Stimulated activated CD8-positive, alpha-beta memory T cell treated with anti-CD3 and anti-CD28 coated beads, Interleukin-12 subunit alpha, Interleukin-12 subunit beta, amount 100 ng/mL, for 1 hour (primary cell): Measurements from ENCODE around the gene PKP2.
"Not testable (repeated sequence)": the region's sequence is repeated elsewhere in the genome, so short reads cannot be mapped to it uniquely, and the experiment has no call there.

Experiments
- DNase-seq: peaks from one replicate; pipeline ENCODE4 v3.0.0-alpha.2; 2020; ENCODE audit warnings: low read depth

PKP2 gene

DNA sequence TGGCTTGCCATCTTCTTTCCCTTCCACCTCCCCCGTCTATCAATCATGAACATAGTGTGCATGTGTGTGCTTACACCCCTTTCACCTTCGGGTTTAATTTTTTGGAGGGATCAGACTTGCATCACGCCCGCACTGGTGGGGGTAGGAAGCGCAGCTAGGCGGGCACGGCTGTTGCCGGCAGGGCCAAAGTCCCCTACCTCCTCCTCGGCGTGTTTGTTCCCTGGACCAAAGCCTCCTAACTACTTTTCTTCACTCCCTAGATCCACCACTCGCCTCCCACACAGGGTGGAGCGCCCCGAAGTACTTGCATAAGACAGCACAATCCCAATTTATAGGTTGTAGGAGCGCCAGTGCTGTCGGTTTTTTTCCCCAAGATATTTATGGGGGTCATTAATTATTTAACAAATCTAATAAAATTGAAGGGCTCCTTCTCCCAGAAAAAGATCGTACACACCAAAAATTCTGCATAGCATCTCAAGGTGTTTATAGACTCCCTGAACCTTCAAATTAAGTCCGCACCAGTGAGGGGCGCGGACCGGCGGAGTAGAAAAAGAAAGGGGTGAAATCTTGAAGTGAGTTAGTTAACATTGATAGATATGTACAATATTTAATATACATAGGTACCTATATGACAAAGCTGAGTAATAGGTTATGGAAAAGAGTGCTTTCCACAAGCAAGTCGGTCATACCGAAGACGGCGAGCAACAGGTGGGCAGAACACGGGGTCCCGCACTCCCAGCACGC, 717 bp downstream of the PKP2 start:
- no peak for DNase-seq

DNA sequence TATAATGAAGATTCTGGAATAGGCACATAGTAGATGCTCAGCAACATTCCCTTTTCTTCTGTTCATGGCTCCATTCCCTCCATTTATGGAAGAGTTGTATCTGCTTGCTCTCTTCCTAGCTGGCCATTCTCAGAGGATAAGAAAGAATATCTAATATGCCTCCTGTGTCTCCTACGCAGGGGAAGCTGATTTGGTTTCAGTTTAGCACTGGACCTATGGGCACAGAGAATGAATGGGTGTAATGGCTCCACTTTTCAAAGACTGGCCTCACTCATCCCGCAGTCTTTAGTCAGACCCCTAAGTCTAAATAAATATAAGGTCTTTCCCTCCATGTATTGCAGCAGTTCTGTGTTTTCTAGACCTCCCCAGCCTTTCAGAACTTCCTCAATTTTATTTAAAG, 2.0 kb downstream of the PKP2 start:
- no peak for DNase-seq

DNA sequence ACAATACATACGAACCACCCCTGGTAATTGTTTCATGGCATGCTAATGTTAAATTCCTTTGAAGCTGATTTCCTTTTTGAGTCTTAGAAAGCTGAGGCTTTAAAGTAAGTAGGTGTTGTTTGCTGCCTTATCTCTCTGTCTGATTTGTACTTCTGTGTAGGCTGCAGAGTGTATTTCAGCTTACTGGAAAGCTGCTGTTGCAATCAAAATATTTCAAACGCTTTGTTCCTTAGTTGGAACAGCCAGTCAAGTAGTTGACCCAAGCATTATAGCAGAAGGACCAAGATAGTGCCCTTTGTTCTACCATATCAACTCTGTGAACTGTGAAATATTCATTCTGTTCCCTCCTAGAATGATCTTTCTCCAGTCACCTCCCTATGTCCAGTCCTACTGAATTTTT, 3.1 kb downstream of the PKP2 start:
- no peak for DNase-seq

DNA sequence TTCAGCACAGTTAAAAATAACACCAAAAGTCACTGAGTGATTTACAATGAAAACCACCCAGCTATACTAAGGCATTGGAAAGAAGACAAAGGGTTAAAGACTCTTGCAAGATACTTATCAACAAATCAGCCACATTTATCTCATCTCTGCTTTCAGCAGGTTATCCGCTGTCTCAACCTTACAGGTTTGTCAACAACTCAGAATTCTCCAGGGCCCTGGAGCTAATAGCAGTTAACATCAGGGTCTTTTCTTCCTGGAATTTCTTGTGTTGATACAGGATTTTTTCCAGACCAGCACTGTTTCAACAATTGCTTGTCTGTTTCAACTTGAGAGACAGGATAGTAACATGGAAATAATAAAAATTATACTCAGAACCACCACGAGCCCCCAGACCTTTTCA, 3.5 kb downstream of the PKP2 start:
- no peak for DNase-seq

DNA sequence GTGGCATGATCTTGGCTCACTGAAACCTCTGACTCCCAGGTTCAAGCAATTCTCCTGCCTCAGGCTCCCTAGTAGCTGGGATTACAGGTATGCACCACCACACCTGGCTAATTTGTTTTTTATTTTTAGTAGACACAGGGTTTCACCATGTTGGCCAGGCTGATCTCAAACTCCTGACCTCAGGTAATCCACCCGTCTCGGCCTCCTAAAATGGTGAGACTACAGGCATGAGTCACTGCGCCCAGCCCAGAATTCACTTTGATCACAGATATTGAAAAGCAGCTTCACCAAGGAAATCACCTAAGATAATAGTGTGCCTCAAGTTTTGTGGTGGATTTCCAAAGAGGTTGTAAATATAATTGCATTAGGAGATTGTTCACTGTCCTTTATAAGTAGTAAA, 4.2 kb downstream of the PKP2 start:
- DNase-seq = not testable (repeated sequence)

DNA sequence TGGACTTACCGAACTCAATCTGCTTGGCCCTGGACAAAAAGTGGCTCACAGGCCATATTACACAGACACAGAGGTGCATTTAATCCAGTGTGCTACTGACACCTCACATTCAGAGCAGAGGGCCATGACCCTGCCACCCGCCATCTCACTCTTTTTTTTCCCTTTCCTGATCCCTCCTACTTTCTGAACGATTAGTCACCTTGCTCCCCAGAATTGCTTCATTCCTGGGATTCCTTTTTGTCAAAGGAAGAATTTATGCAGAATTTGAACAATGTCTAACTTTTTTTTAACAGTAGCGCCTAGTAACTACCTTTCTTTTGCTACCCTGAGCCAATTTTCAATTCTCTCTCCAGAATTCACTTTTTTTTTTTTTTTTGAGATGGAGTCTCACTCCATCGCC, 4.6 kb downstream of the PKP2 start:
- DNase-seq = no peak

DNA sequence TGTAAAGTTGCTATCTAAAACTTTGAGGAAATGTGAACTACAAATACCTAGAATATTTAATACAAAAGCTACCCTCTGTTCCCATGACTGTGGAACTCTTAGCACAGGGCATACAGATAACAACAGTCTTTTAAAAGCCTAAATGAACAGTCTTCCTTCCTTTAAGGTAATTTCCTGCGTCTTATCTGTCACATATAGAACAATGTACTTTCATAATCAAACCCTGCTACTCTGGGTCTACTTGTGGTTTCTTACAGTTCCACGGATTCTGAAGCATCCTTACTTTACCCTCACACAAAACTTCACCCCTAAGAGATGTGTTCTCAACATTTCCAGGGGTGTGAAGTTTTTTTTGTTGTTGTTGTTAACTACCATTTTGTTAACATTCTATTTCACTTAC, 5.1 kb downstream of the PKP2 start:
- DNase-seq = no peak

DNA sequence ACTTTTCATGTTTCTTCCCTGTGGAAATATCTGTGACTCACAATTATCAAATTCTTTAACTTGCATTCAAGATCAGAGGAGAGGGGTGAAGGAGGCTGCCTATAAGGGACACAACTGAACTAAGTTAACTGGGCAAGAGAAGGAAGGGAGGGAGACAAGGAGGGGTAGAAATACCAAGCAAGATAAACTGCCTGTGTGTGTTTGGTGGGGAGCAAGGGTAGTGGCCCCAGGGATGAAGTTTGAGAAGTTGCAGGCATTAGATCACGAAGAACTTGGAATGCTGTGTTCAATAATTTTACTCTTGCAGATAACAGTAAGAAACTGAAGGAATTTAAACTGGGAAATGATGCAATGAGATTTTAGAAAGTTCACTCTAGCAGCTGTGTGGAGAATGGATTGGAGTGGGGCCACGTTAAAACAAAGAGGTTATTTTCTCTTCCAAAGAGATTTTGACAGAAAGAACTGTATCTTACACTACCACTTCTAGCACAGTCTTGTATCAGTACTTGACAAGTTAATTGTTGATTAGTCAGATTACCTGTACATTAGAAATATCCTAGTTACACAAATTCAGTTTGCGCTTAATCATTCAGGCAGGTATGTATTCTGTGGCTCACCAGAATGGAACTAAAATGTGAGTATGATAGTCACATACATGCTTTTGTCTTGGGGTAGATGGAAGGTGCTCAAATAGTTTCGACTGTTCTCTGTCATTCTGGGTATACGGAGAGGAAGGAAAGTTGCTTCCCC, 7.4 kb downstream of the PKP2 start:
- DNase-seq = no peak

DNA sequence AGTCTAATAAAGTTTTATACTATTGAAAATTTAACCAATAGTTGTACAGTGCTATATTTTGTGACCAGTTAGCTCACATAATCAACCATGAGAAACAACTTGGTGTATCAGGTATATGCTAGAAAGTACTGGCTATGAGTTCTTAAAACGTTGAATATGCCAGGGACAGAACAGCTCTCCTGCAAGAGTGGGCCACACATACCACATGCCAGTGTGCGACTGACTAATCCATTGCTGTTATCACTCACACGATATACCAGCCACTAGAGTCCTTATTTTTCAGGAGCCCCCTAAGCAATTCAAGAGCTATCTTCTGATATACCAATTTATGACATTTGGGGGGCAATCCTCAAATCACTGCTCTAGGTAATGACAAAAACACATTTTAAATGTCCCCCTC, 9.5 kb downstream of the PKP2 start:
- no peak for DNase-seq

DNA sequence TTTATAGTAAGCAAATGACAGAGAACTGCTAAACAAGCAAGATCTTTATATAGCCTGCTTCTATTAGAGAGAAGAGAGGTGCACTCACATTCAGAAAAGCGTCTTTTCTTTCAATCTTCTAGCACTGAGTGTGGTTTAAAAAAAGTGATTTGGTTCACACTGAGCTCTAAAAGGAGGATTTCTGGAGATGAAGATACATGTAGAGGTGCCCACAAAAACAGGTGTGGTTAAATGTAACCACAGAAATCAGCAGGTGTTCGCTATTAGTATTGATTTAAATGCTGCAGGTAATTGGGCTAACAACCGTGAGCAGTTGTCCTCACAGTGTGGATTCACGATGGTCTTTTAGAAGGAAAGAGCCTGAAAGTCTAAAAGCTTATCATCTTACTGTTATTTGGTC, 10.7 kb downstream of the PKP2 start:
- DNase-seq = no peak

DNA sequence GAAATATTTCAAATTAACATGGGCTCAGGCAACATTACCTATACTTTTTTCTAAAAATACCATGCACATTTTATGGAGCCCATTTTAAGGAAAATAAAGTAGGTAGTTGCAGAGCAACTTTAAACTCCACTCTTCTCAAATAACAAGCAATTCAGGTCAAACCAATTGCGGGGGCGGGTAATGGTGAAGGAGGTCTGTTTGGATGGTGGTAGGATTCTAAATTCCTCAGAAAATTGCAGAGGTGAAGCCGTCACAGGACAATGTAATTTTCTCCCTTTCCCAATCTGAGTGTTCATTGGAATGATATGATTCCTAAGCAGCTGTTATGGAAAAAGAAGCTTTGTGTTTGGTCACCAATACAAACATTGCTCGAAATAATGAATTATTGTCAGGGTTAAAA, 11.6 kb downstream of the PKP2 start:
- DNase-seq = no peak

DNA sequence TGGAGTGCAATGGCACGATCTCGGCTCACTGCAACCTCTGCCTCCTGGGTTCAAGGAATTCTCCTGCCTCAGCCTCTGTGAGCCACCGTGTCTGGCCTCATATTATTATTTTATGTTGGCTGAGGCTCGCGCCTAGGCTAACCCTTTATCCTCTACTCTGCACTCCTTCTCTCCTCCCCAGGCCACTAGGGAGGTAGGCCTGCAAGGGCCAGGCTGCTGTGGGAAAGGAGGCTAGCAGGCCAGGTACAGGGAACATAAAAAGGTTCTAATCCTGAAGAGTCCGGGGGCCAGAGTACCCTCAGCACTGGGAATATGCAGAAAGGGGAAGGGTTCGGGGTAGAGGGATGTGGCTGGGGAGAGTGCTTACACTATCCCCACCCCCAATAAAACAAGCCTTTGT, 14.9 kb downstream of the PKP2 start:
- no peak for DNase-seq

DNA sequence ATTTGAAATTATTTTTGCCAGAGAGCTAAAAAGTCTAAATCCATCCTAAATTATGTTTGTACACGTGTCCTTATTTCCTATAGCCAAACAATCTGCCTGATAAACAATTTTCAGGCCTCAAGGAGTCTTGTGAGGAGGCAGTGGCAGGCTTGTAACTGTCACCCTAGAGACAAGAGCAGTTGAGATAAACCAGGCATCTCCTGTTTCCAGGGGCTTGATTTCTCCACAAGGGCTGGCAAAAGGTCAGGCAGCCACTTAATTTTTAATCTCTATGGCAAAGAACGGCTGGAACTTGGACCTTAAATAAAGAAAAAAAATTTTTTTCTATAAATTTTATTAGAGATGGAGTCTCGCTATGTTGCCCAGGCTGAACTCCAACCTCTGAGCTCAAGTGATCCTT, 15.5 kb downstream of the PKP2 start:
- no peak for DNase-seq

DNA sequence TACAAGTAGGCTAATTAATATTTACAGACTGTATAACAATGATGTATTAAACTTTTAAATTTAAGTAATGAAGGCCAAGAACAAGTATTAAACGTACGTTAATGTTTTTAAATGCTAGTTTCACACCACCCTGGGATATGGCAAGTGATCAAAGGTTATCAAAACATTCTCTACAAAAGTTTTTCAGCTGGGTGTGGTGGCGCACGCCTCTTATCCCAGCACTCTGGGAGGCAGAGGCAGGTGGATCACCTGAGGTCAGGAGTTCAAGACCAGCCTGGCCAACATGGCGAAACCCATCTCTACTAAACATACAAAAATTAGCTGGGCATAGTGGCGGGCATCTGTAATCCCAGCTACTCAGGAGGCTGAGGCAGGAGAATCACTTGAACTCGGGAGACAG, 17.5 kb downstream of the PKP2 start:
- DNase-seq = not testable (repeated sequence)

DNA sequence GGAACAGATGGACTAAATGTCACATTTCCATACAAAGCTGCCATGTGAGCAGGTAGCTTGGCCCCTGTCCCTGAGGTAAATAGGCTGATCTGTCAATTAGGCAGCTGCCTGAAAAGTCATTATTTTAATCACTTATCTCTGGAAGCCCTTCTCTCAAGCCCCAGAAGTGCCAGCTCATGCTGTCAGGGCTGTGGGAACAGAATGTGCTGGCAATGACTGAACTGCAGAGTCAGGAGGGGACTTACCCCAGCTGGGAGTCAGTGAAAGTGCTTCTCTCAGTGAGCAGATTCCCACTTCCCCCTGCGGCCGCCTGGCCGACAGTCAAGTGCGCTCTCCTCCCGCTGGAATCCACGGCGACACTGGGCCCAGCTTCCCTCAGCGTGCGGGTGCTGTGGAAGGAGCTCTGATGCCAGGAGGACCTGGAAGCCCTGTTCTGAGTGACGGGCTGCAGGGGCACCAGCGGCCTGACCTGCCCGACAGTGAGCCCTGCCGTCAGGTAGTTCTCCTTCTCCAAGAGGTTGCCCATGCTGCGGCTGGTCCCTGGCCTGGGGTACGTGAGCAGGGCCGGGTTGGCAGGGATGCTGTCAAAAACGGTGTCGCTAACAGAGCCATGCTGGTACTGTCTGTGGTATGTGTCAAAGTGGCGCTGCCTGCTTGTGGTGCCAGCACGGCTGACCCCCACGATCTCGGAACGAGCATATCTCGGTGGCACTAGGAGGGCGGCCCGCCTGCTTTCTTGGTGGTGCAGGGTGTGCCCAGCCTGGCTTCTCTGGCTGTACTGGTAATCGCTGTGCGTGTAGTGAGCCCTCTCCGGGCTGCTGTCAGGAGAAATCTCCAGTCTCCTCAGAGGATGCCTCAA, 18.7 kb downstream of the PKP2 start:
- DNase-seq = no peak

DNA sequence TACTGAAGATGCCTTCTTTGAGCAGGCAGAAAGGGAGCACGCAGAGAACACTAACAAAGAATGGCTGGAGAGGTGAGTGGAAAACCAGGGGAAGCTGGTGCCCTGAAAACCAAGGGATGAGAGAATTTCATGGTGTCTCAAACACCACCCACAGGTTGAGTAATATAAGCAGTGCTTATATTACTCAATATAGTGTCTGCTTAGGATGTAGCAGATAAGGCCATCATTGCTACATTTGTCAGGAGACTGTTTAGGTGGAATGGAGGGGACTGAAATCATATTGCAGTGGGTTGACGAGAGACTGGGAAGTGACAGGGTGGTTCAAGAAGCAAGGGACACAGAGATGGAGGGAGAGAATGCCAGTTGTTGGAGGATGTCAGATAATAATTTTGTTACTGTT, 20.6 kb downstream of the PKP2 start:
- no peak for DNase-seq

DNA sequence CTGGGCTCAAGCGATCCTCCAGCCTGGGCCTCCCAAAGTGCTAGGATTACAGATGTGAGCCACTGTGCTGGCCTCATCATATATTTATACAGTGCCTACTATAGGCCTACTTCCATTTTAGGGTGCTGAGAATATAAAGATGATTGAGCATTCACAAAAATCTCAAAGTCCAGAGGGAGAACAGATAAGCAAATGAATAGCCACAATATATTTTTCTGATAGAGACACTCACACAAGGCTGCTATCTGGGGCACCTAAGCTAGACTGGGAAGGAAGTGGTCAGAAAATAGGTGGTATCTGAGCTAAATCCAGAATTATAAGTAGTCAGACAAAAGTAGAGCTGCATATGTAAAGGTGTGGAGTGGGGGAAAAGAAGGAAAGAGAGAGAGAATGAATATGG, 21.6 kb downstream of the PKP2 start:
- DNase-seq = no peak

DNA sequence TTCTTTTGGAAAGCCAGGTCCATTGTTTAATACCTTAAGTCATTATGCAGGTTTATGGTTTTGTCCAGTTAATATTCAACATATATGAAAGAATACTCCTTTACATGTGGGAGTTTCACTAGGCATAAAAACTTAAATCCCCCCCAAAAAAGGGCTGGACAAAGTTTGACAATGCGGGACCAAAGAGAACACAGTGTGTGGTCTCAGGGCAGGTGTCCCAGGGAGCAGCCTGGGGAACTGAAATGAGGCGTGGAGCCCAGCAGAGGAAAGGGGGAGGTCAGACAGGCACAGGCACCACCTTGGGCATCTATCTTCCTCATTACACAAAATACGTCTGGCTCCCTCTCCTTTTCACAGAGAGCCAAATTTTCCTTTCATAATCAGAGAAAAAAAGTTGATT, 22.5 kb downstream of the PKP2 start:
- DNase-seq = no peak

DNA sequence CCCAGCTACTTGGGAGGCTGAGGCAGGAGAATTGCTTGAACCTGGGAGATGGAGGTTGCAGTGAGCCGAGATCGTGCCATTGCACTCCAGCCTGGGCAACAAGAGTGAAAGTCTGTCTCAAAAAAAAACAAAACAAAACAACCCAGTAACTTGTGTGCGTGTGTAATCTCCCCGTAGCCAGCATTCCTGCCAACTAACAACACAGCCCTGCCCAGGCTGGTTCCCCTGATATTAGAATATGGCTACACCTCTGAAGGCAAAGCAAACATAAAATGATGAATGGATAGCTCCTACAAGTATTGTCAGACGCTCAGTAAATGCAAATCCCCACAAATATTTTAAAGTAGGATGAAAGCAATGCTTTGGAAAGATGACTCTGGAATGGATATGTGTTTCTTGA, 24.2 kb downstream of the PKP2 start:
- DNase-seq = not testable (repeated sequence)

DNA sequence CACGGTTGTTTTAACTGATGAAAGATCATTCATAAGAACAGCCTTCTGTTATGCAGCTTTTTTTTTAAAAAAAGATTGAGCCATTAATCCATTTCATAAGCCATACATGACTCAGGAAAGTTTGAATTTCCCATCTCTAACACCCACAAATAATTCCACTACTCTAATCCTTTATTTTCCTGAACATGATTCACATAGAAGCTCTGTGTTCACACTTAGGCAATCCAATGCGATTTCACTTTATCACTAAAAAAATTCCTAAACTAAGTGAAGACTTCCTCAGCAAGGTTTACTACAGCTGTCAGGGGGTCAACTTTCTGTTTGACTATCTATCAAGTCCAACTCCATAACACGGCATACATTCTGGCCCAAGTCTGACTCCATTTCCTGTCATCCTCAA, 25.9 kb downstream of the PKP2 start:
- DNase-seq = no peak

DNA sequence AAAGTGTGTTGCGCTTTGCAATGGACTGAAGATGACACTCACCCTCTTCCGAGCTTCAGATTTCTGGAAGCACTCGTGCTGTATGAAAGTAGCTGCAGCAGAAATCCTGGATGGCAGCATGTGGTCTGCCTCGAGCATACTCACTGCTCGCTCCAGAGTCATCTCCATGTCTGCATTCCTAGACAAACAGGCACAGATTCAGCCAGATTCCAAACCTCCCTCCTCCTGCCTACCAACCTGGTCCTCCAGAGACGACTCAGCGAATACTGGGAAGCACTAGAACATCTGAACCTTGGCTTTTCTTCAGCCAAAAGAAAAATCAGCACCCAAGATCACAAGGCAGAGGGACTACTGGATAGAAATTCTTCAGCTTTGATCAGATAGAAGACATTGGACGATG, 27.7 kb downstream of the PKP2 start:
- DNase-seq = no peak

DNA sequence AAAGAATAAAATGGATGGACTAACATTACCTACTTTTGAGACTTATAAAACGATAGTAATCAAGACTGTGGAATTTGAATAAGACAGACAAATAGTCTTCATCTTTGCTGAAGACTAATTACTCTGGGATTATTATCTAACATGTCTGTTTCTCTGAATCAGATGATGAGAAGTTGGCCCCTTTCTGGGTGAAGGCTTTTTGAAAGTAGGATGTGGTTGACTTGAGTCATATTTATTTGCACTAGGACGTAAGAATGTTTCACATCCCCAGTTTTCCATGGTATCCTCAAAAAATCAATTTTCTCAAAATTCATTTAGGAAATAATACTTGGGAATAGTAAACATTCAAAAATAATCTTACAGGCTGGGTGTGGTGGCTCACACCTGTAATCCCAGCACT, 31.8 kb downstream of the PKP2 start:
- DNase-seq = no peak

DNA sequence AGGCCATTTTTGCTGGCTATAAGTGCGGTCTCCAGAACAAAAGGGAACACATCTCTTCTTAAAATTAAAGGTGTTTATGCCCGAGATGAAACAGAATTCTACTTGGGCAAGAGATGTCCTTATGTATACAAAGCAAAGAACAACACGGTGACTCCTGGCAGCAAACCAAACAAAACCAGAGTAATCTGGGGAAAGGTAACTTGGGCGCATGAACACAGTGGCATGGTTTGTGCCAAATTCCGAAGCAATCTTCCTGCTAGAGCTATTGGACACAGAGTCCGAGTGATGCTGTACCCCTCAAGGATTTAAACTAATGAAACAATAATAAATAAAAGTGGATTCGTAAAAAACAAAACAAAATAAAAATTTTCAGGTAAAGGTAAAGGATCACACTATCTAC, 33.4 kb downstream of the PKP2 start:
- DNase-seq = no peak
